ENCODE measurements around the gene NFU1. TPM values are rescaled to one million over a fixed set of nuclear protein-coding genes. Genes with fewer than 3 reads are reported as not detected.

The NFU1 gene
- total and polyA plus RNA-seq, 2 experiments from 2014 or later = 39.9 to 102 TPM

- peak overlapping the region; percentile 28; the same call in 1 of the 2 replicates for H2AFZ ChIP-seq
- no peaks in the 10 kb centered on the region for H4K20me1 ChIP-seq (replicated peaks; ENCODE audit: insufficient read depth)
- no peaks in the 10 kb centered on the region; the same call in 1 of the 2 replicates for H3K79me2 ChIP-seq (replicated peaks; ENCODE audit: insufficient read depth)
- H3K36me3 Mint-ChIP-seq (ENCODE audit: low read depth) = no peaks in the 10 kb centered on the region; the same call in 2 of the 3 replicates
- H3K4me3 ChIP-seq = peak overlapping the region; percentile 62
- H3F3A ChIP-seq (replicated peaks; ENCODE audit: low read depth) = peaks cover 5% of the 10 kb centered on the region
- H3K4me3 Mint-ChIP-seq = peak overlapping the region; percentile 95
- peaks cover 11% of the 10 kb centered on the region for H3K27me3 Mint-ChIP-seq (ENCODE audit: insufficient read depth, low read depth, poor library complexity)
- H3K36me3 ChIP-seq (ENCODE audit: insufficient read depth) = 0 out of 2 replicates have a peak, but pooled peaks cover 1% of the 10 kb centered on the region
- H3K4me1 Mint-ChIP-seq = peaks cover 29% of the 10 kb centered on the region
- H3K9me3 Mint-ChIP-seq = 0 out of 3 replicates have a peak, but pooled peaks cover 5% of the 10 kb centered on the region
- peaks cover 7% of the 10 kb centered on the region; the same call in 1 of the 2 replicates for H3K9me2 ChIP-seq (ENCODE audit: insufficient read depth)
- TF ChIP-seq EZH2phosphoT487 (IDR thresholded peaks at IDR 0.05; ENCODE audit: unreplicated experiment) = no peak
- no peak for TF ChIP-seq ZNF462 (CRISPR knock-in tag; IDR thresholded peaks at IDR 0.05)
- TF ChIP-seq CREB1 (CRISPR knock-in tag; IDR thresholded peaks at IDR 0.05; ENCODE audit: low read depth) = no peak
- no peak for TF ChIP-seq POLR2AphosphoS5 (IDR thresholded peaks at IDR 0.05; ENCODE audit: low read depth)
- TF ChIP-seq ZNF114 (CRISPR knock-in tag; IDR thresholded peaks at IDR 0.05) = no peak
- TF ChIP-seq ETS1 (IDR thresholded peaks at IDR 0.05) = no peak
- no peak for TF ChIP-seq JUNB (IDR thresholded peaks at IDR 0.05; ENCODE audit: unreplicated experiment)
- H3K27ac Mint-ChIP-seq = peak overlapping the region; percentile 98
- DNase-seq (ENCODE audit: low spot score) (peak; percentile 24), ATAC-seq (peak; percentile 5)
- no peaks in the 10 kb centered on the region for H3K27me3 ChIP-seq (ENCODE audit: insufficient read depth)
- peak overlapping the region; percentile 86 for H3K27ac ChIP-seq (ENCODE audit: low read depth)
- H3K4me1 ChIP-seq (ENCODE audit: insufficient read depth) = peaks cover 26% of the 10 kb centered on the region
- H3K4me2 ChIP-seq = peak overlapping the region; percentile 80
Observed at GRCh38 chr2:69436596-69436937, 668 bp downstream of the NFU1 start.

Data from GM23338 (cell line).